ENCODE measurements around the gene CCDC157. TPM values are rescaled to one million over a fixed set of nuclear protein-coding genes. Genes with fewer than 3 reads are reported as not detected.

The CCDC157 gene
- total RNA-seq, 4 donors from 2014 or later: 2.2 to 4.7 (median 3.1) TPM

- Histone ChIP-seq H3K4me3 (no peak overlapping the region), H3K4me1 (peaks cover 11% of the 10 kb centered on the region), H3K27me3 (no peaks in the 10 kb centered on the region), H3K9me3 (no peaks in the 10 kb centered on the region), H3K27ac (no peak overlapping the region), H3K36me3 (peaks cover 93% of the 10 kb centered on the region)
- 92% methylated on average over 9 of the region's 13 CpGs for WGBS
- no peak for TF ChIP-seq EP300 (IDR thresholded peaks at IDR 0.05)
- no peak for DNase-seq (ENCODE audit: low spot score in 2 of 2)
Observed at GRCh38 chr22:30344447-30345200, 12.2 kb upstream of the CCDC157 start.

- Histone ChIP-seq H3K9me3 (no peaks in the 10 kb centered on the region), H3K4me3 (no peak overlapping the region), H3K27me3 (no peaks in the 10 kb centered on the region), H3K4me1 (peaks cover 8% of the 10 kb centered on the region), H3K36me3 (peaks cover 86% of the 10 kb centered on the region), H3K27ac (no peak overlapping the region)
- TF ChIP-seq POLR2AphosphoS5 (IDR thresholded peaks at IDR 0.05) (no peak), POLR2A (IDR thresholded peaks at IDR 0.05) (no peak), EP300 (IDR thresholded peaks at IDR 0.05) (no peak), CTCF (IDR thresholded peaks at IDR 0.05) (no peak)
- 70% methylated on average over 5 of the region's 5 CpGs for WGBS
- DNase-seq (ENCODE audit: low spot score in 2 of 2): no peak
Observed at GRCh38 chr22:30347255-30347892, 9.4 kb upstream of the CCDC157 start.

- Histone ChIP-seq H3K27ac (peak overlapping the region; percentile 23), H3K4me1 (peaks cover 8% of the 10 kb centered on the region), H3K27me3 (no peaks in the 10 kb centered on the region), H3K9me3 (no peaks in the 10 kb centered on the region), H3K36me3 (peaks cover 83% of the 10 kb centered on the region), H3K4me3 (no peak overlapping the region)
- 68% methylated on average over 4 of the region's 4 CpGs for WGBS
- TF ChIP-seq CTCF (IDR thresholded peaks at IDR 0.05) (no peak), EP300 (IDR thresholded peaks at IDR 0.05) (no peak), POLR2AphosphoS5 (IDR thresholded peaks at IDR 0.05) (no peak), POLR2A (IDR thresholded peaks at IDR 0.05) (no peak)
- DNase-seq (ENCODE audit: low spot score in 2 of 2): no peak
Observed at GRCh38 chr22:30348404-30348803, 8.4 kb upstream of the CCDC157 start.

- Histone ChIP-seq H3K27ac (peak overlapping the region; percentile 23), H3K36me3 (peaks cover 79% of the 10 kb centered on the region), H3K9me3 (no peaks in the 10 kb centered on the region), H3K4me3 (no peak overlapping the region), H3K27me3 (no peaks in the 10 kb centered on the region), H3K4me1 (peaks cover 10% of the 10 kb centered on the region)
- 61% methylated on average over 4 of the region's 4 CpGs for WGBS
- no peak for DNase-seq (ENCODE audit: low spot score in 2 of 2)
- TF ChIP-seq POLR2AphosphoS5 (IDR thresholded peaks at IDR 0.05): no peak
- no peak for TF ChIP-seq POLR2A (IDR thresholded peaks at IDR 0.05)
- no peak for TF ChIP-seq EP300 (IDR thresholded peaks at IDR 0.05)
- no peak for TF ChIP-seq CTCF (IDR thresholded peaks at IDR 0.05)
Observed at GRCh38 chr22:30348809-30349208, 8.0 kb upstream of the CCDC157 start.

DNA sequence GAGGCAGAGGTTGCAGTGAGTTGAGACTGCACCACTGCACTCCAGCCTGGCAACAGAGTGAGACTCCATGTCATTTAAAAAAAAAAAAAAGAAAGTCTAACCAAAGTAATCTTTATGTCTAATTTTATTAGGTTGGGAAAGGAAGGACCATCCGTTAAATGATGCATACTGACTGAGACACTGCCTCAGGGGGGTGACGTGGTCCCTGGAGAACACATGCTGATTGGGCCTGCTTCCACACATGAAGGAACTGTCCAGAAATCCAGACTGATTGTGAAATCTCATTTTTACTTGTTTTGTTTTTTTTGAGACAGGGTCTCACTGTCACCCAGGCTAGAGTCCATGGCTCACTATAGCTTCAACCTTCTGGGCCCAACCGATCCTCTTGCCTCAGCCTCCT, 5.6 kb upstream of the CCDC157 start:
- H3K27ac ChIP-seq: no peak overlapping the region
- H3K4me1 ChIP-seq: peaks cover 35% of the 10 kb centered on the region
- H3K9me3 ChIP-seq: no peaks in the 10 kb centered on the region
- no peaks in the 10 kb centered on the region for H3K27me3 ChIP-seq
- DNase-seq (ENCODE audit: low spot score in 2 of 2): no peak
- no peak overlapping the region for H3K4me3 ChIP-seq
- WGBS: 81% methylated on average over 3 of the region's 3 CpGs
- no peak for TF ChIP-seq CTCF (IDR thresholded peaks at IDR 0.05)
- no peak for TF ChIP-seq POLR2AphosphoS5 (IDR thresholded peaks at IDR 0.05)
- no peak for TF ChIP-seq POLR2A (IDR thresholded peaks at IDR 0.05)
- no peak for TF ChIP-seq EP300 (IDR thresholded peaks at IDR 0.05)
- H3K36me3 ChIP-seq: peaks cover 55% of the 10 kb centered on the region

Measured in suprapubic skin (tissue), 4 donors.